Thyroid gland (tissue), 4 donors: ENCODE results near the gene ANXA6. TPM values are rescaled to one million over a fixed set of nuclear protein-coding genes. Genes with fewer than 3 reads are reported as not detected.

Experiments used
- DNase-seq, 2 donors: peaks; one replicate each; pipeline ENCODE4 v3.0.0-alpha.2; 2019
- H3K27ac ChIP-seq, 3 donors: fragments of 200-600 bp; sonication (generic); 1 replicate in 2 of 3; 2 replicates in 1 of 3; pipeline ENCODE4 v1.5.1; 2016 to 2019; ENCODE audit warnings: mild to moderate bottlenecking in 1 of 3, moderate library complexity in 1 of 3
- H3K27me3 ChIP-seq: fragments of 200-600 bp; sonication (generic); one replicate; pipeline ENCODE4 v1.5.1; 2019
- H3K36me3 ChIP-seq, 2 donors: fragments of 200-600 bp; sonication (generic); one replicate each; pipeline ENCODE4 v1.5.1; 2016 to 2019
- H3K4me1 ChIP-seq, 2 donors: fragments of 200-600 bp; sonication (generic); one replicate each; pipeline ENCODE4 v1.5.1; 2017 to 2019
- H3K4me3 ChIP-seq, 3 donors: fragments of 200-600 bp; sonication (generic); replicated peaks in 1 of 3; 1 replicate in 2 of 3; 2 replicates in 1 of 3; pipeline ENCODE4 v1.5.1; 2016; ENCODE audit warnings: mild to moderate bottlenecking in 1 of 3
- H3K9me3 ChIP-seq: fragments of 200-600 bp; sonication (generic); one replicate; pipeline ENCODE4 v1.5.1; 2017
- CTCF ChIP-seq, 6 experiments: fragments of 200-600 bp in 3 of 6; fragments of 450-650 bp in 3 of 6; sonication (generic) in 3 of 6; IDR thresholded peaks; one replicate each; pipeline ENCODE4 v1.5.1; 2016 to 2019; ENCODE audit warnings: antibody characterized with exemption in 6 of 6, mild to moderate bottlenecking in 2 of 6, inconsistent platforms in 1 of 6, moderate library complexity in 1 of 6
- POLR2A ChIP-seq, 2 donors: fragments of 450-650 bp; IDR thresholded peaks; one replicate each; pipeline ENCODE4 v1.6.1; 2017; ENCODE audit warnings: antibody characterized with exemption in 2 of 2, mild to moderate bottlenecking in 2 of 2, moderate library complexity in 1 of 2
- WGBS, 2 donors: methylation state at CpG; one replicate each; pipeline ENCODE4 v1.1.5; 2017; 5-methylcytosine and 5-hydroxymethylcytosine counted together
- intact Hi-C: fragments of 100-400 bp; cut with DNase I; formaldehyde crosslinking; loops from one replicate; pipeline ENCODE4 v1.15.1; 2023
- total RNA-seq, 4 donors: library from RNA; depleted of rRNA; stranded (reverse); fragments of >200 nt; gene quantifications; one replicate each; pipeline ENCODE4 v1.2.3, GENCODE V29; 2016

The ANXA6 gene
- total RNA-seq, 4 donors from 2014 or later = 122 to 283 (median 180) TPM

GRCh38 chr5:151130922-151131891 is 26.4 kb downstream of the ANXA6 start:
- intact Hi-C loops = loop anchor here (10.0 kb wide), 1 partner anchor 114 kb away; no protein-coding TSS in a partner anchor
- DNase-seq = no peak
- no peak overlapping the region for H3K4me3 ChIP-seq
- peaks cover 67 to 86% of the 10 kb centered on the region in 2 donors for H3K36me3 ChIP-seq
- H3K4me1 ChIP-seq = no peaks in the 10 kb centered on the region
- TF ChIP-seq CTCF (IDR thresholded peaks at IDR 0.05) = no peak
- TF ChIP-seq POLR2A (IDR thresholded peaks at IDR 0.05) = no peak
- H3K9me3 ChIP-seq = no peaks in the 10 kb centered on the region
- no peaks in the 10 kb centered on the region for H3K27me3 ChIP-seq
- WGBS, 2 donors = 88 to 92% methylated on average over 12 to 13 of the region's 13 CpGs
- H3K27ac ChIP-seq = no peak overlapping the region

- intact Hi-C loops = loop anchor here (10.0 kb wide), 1 partner anchor 114 kb away; no protein-coding TSS in a partner anchor
- no peak for TF ChIP-seq POLR2A (IDR thresholded peaks at IDR 0.05)
- no peak for TF ChIP-seq CTCF (IDR thresholded peaks at IDR 0.05)
- Histone ChIP-seq H3K9me3 (no peaks in the 10 kb centered on the region), H3K4me3 (no peak overlapping the region), H3K36me3 (peaks cover 65 to 78% of the 10 kb centered on the region in 2 donors), H3K4me1 (no peaks in the 10 kb centered on the region), H3K27ac (no peak overlapping the region), H3K27me3 (no peaks in the 10 kb centered on the region)
- DNase-seq = no peak
- WGBS, 2 donors = 95 to 96% methylated on average over 6 to 8 of the region's 8 CpGs
These were observed 27.2 kb downstream of the ANXA6 start for GRCh38 chr5:151130235-151130921.

GRCh38 chr5:151128817-151129216 is 28.8 kb downstream of the ANXA6 start:
- TF ChIP-seq CTCF (IDR thresholded peaks at IDR 0.05) (no peak), POLR2A (IDR thresholded peaks at IDR 0.05) (no peak)
- intact Hi-C loops = no loop called here
- Histone ChIP-seq H3K36me3 (peaks cover 54 to 62% of the 10 kb centered on the region in 2 donors), H3K4me1 (peaks cover 3 to 12% of the 10 kb centered on the region in 2 donors), H3K27ac (no peak overlapping the region), H3K4me3 (no peak overlapping the region), H3K9me3 (no peaks in the 10 kb centered on the region), H3K27me3 (no peaks in the 10 kb centered on the region)
- DNase-seq = no peak
- WGBS, 2 donors = 77 to 88% methylated on average over 4 of the region's 4 CpGs

- Histone ChIP-seq H3K36me3 (peaks cover 48 to 55% of the 10 kb centered on the region in 2 donors), H3K27ac (no peak overlapping the region), H3K9me3 (no peaks in the 10 kb centered on the region), H3K4me3 (no peak overlapping the region), H3K27me3 (no peaks in the 10 kb centered on the region), H3K4me1 (peaks cover 3 to 21% of the 10 kb centered on the region in 2 donors)
- 91 to 92% methylated on average over 7 to 8 of the region's 8 CpGs for WGBS, 2 donors
- intact Hi-C loops = loop anchor here (2.0 kb wide), 1 partner anchor 37 kb away; no protein-coding TSS in a partner anchor
- DNase-seq = no peak
- TF ChIP-seq CTCF (IDR thresholded peaks at IDR 0.05) = no peak
- TF ChIP-seq POLR2A (IDR thresholded peaks at IDR 0.05) = no peak
These were observed 29.7 kb downstream of the ANXA6 start for GRCh38 chr5:151127926-151128325.
